Glomerular endothelial cell (primary cell): ENCODE results near the gene HAGHL. TPM values are rescaled to one million over a fixed set of nuclear protein-coding genes. Genes with fewer than 3 reads are reported as not detected.
"Not testable (repeated sequence)": the region's sequence is repeated elsewhere in the genome, so short reads cannot be mapped to it uniquely, and the experiment has no call there.

Experiments used
- DNase-seq: peaks from one replicate; pipeline ENCODE4 v3.0.0-alpha.2; 2011; ENCODE audit warnings: low read depth, low spot score; ENCODE audit errors: extremely low read depth
- total RNA-seq: library from RNA; depleted of rRNA; stranded (reverse); fragments of >200 nt; gene quantifications from 2 replicates; pipeline ENCODE4 v1.2.3, GENCODE V29; 2015

The HAGHL gene
- total RNA-seq, 1 donor from 2014 or later = 8.2 TPM

- DNase-seq = no peak
Measured at GRCh38 chr16:686459-687260, 40.2 kb upstream of the HAGHL start.

- no peak for DNase-seq
Measured at GRCh38 chr16:687499-687898, 39.4 kb upstream of the HAGHL start.

- DNase-seq = no peak
Measured at GRCh38 chr16:689175-689897, 37.6 kb upstream of the HAGHL start.

GRCh38 chr16:691242-691641 is 35.7 kb upstream of the HAGHL start:
- not testable (repeated sequence) for DNase-seq

GRCh38 chr16:692356-693108 is 34.4 kb upstream of the HAGHL start:
- DNase-seq = no peak

- DNase-seq = no peak
Measured at GRCh38 chr16:693364-693763, 33.5 kb upstream of the HAGHL start.

GRCh38 chr16:693766-694165 is 33.1 kb upstream of the HAGHL start:
- DNase-seq = no peak

GRCh38 chr16:694187-694862 is 32.6 kb upstream of the HAGHL start:
- DNase-seq = no peak

- no peak for DNase-seq
Measured at GRCh38 chr16:694863-695354, 32.0 kb upstream of the HAGHL start.

GRCh38 chr16:695355-696089 is 31.4 kb upstream of the HAGHL start:
- DNase-seq = no peak

- no peak for DNase-seq
Measured at GRCh38 chr16:698911-699671, 27.8 kb upstream of the HAGHL start.

GRCh38 chr16:700684-701584 is 26.0 kb upstream of the HAGHL start:
- DNase-seq = no peak

GRCh38 chr16:702341-702740 is 24.6 kb upstream of the HAGHL start:
- DNase-seq = no peak

- no peak for DNase-seq
Measured at GRCh38 chr16:703406-703805, 23.5 kb upstream of the HAGHL start.

- no peak for DNase-seq
Measured at GRCh38 chr16:704047-704446, 22.9 kb upstream of the HAGHL start.

- DNase-seq = no peak
Measured at GRCh38 chr16:704552-705380, 22.1 kb upstream of the HAGHL start.

- DNase-seq = no peak
Measured at GRCh38 chr16:705431-706188, 21.3 kb upstream of the HAGHL start, which contains the start of gene FBXL16. TSS of gene FBXL16 (minus strand) at chr16:705801. CDS start at chr16:697405, 8,396 bp downstream.
